GM19023 (cell line): Measurements from ENCODE around the gene KIF13A.
"Not testable (repeated sequence)": the region's sequence is repeated elsewhere in the genome, so short reads cannot be mapped to it uniquely, and the experiment has no call there.

Experiments
- ATAC-seq: cut with Tn5 transposase; IDR thresholded peaks from one replicate; pipeline ENCODE4 v1.9.1; 2021; ENCODE audit warnings: mild to moderate bottlenecking, moderate library complexity; ENCODE audit not compliant: unreplicated experiment

The KIF13A gene

DNA sequence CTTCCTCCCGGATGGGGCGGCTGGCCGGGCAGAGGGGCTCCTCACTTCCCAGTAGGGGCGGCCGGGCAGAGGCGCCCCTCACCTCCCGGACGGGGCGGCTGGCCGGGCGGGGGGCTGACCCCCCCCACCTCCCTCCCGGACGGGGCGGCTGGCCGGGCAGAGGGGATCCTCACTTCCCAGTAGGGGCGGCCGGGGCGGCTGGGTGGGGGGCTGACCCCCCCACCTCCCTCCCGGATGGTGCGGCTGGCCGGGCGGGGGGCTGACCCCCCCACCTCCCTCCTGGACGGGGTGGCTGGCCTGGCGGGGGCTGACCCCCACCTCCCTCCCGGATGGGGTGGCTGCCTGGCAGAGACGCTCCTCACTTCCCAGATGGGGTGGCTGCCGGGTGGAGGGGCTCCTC lies 252.1 kb downstream of the KIF13A start:
- not testable (repeated sequence) for ATAC-seq

DNA sequence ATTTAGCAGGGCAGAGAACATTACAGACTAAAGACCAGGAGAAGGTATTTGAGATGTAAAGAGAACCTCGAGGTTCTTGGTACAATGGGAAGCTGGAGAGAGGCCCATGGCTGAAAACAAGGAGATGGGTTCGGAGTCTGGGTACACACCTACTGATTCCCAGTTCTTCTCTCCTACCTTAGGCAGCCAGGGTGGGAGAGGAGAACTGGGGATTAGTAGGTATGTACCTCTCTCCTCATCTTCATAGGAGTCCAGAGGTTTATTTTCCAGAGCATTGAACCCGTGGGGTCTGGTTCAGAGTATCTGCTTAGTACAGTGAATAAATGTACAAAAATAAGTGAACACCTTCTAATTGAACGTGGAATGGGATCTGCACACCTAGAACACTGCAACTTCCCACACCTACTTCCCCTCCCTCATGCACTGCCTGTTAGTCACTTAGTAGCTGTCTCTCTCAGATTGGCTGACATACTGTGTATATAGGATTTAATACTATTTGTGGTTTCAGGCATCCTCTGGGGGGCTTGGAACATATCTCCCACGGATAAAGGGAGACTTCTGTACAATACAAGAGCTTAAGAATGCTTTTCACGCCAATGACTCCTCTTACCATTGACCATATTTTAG lies 257.2 kb downstream of the KIF13A start:
- no peak for ATAC-seq

DNA sequence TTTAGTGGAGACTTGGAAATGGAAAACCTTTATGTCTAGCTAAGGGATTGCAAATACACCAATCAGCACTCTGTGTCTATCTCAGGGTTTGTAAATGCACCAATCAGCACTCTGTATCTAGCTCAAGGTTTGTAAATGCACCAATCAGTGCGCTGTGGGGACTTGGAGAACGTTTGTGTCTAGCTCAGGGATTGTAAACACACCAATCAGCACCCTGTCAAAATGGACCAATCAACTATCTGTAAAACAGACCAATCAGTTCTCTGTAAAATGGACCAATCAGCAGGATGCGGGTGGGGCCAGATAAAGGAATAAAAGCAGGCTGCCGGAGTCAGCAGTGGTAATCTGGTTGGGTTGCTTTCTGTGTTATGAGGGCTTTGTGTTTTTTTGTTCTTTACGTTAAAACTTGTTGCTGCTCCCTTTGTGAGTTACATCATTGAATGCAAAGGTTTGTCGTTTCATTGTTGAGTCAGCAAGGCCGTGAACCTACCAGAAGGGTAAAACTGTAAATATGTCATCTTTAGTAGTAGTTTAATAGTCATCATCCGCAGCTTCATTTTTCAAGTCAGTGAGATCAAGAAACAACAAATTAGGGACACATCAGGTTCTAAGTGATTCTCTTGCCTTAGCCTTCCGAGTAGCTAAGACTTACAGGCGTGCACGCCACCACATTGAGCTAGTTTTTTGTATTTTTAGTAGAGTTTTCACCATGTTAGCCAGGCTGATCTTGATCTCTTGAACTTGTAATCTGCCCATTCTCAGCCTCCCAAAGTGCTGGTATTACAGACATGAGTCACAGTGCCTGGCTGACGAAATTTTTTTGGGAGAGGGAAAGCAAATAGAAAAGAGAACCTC lies 258.0 kb downstream of the KIF13A start:
- ATAC-seq: no peak

DNA sequence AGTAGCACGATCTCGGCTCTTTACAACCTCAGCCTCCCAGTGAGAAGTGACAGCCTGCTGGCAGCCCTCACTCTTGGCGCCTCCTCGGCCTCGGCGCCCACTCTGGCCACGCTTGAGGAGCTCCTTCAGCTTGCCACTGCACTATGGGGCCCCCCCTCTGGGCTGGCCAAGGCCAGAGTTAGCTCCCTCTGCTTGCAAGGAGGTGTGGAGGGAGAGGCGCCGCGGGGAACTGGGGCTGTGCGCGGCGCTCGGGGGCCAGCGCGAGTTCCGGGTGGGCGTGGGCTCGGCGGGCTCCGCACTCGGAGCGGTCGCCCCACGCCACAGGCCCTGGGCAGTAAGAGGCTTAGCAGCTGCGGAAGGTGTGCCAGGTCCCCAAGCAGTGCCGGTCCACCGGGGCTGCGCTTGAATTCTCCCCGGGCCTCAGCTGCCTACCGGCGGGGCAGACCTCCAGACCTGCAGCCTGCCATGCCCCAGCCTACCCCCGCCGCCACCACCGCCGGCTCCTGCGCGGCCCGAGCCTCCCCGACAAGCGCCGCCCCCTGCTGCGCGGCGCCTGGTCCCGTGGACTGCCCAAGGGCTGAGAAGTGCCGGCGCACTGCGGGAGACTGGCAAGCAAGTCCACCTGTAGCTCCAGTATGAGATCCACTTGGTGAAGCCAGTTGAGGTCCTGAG lies 258.7 kb downstream of the KIF13A start:
- ATAC-seq: no peak

DNA sequence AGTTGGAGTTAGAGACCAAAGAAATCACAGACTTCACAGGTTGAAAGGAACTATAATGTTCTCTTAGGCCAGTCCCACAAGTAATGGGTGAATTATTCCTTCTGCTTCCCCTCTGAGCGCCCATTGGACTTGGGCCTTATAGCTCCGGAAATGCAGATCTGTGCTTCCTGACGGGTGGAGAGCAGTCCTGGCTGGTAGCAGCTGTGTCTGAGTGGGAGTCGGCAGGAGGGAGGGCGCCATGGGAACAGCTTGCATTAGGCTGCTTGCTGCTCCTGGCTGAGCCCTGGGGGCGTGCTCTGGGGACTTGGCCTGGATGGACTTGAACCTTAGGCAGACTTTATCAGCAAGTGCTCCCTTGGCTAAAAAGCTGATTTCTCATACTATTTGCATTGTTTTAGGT lies 262.4 kb downstream of the KIF13A start:
- no peak for ATAC-seq

DNA sequence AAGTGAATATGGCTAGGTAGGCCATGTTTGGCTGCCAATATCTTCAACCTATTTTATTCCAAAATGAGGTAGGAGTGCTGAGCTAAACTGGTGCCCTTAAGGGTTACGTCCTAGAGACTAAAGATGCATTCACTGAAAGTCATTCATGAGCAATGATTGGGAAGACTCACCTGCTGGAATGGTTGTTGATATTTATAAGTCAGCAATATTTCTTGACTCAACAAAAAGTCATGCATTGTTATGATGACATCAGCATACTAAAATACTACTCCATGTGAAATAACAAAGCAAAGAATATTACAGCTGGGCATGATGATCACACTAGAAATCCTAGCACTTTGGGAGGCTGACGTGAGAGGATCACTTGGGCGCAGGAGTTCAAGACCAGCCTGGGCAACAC lies 263.1 kb downstream of the KIF13A start:
- no peak for ATAC-seq

DNA sequence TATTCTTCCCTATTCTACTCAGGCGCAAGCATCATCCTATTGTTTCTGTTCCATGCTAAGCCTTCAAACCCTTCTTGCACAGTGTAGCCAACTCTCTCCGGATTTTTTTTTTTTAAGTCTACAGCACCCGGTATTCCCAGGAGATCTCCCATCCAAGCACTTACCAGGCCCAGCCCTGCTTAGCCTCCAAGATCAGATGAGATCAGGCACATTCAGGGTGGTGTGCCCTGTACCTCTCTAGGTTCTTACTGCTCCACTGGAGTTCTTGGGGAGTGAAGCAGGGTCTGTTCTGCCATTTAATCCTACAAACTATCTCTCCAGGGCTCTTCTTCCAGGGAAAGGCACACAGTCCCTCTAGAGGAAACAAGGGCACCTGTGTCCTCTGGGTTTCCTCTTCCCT lies 265.8 kb downstream of the KIF13A start:
- ATAC-seq: no peak

DNA sequence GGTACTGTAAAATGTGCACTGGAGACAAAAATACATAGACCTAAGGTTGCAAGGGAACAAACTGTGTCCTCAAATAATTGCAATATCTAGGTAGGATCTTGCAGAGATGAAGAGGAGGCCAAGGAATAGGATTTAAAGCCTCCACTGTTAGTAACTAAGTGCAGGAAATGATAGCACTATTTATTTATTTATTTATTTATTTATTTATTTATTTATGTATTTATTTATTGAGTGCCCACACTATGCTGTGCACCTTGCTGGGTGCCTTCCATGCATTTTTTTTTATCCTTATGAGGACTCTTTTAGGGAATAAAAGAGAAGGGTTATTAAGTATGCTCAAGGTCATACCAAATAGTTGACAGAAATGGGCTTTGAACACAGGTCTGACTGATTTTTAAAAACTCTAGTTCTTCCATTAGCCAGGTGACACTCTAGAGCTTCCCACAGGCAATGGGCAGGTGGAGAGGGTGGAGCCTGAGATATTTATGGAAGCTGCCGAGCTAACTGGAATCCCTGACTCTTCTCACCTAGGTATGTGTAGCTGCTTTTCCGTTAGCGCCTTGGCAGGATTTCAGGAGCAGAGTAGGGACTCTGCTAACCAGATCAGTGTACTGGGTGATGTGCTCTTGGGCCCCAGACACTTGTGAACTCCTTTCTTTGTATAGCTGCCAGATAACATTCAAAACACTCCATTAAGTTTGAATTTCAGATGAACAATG lies 268.0 kb downstream of the KIF13A start:
- ATAC-seq: no peak

DNA sequence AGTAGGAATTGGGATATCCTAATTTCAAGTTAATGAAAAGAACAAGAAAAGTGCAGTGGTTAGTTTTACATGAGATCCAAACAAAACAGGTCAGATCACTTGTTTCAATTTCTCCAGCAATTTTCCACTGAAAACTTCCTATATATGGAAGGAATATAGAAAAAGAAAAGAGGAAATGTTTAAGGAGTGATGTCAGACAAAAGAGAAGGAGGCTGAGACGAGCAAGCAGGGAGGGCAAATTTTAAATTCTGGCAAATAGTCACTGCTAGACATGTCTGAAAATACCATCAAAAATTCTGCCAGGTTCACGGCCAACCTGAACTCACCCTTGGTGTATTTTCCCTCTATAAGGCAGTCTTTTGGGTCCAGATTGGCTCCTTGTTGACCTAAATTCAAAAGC lies 271.2 kb downstream of the KIF13A start:
- ATAC-seq: no peak

DNA sequence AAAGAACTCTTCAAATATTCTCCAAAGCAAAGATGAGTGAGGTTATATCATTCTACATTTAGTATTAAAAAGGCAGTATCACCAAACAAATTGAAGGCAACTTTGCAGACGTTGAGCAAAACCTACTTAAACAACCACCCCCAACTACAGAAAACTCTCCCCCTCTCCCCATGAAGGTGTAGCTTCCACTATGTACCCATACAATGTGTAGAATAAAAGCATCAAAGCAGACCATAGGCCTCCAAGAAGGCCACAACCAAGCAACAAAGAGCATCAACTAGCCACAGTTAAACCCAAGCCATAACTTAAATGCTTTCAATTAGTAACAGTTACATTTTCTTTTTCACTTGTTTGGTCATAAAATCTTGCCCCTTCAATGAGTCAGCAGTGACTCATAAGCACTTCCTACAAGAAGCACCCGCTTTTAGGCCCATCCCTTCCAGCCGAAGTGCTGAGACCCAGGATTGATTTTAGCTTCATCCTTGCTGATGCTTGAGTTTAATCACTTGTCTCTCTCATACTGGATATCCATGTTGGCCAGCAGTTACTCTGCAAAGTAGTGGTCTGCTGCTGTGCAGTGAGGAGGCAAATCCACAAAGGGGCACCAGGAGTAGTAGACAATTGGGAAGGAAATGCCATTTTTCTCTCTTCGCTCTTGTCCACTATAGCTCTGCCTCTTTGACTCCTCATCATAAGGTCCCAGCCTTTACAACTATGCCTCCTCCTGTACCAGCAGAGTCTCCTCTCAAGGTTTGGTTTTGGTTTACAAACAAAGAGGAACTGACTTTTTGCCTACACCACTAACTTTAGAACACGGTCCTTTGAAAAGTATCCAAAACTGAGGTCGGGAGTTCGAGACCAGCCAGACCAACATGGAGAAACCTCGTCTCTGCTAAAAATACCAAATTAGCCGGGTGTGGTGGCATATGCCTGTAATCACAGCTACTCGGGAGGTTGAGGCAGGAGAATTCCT lies 272.3 kb downstream of the KIF13A start:
- peak; percentile 75 for ATAC-seq

DNA sequence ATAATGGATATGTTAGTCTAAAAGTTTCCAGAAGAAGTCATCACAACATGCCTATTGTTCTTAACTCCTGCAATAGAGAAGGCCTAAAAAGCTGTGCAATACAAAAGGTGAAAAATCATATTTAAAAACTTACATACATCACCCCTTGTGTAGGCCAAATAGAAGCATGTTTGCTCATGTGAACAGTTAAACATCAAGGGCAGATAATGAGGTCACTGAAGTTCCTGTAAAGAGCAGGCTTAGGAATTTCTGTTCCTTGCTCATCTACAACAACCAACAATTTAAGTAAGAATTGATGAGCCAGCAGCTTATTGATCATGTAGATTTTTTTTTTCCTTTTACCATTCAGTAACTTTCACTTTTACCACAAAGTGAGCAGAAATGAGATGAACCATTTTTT lies 273.3 kb downstream of the KIF13A start:
- no peak for ATAC-seq

DNA sequence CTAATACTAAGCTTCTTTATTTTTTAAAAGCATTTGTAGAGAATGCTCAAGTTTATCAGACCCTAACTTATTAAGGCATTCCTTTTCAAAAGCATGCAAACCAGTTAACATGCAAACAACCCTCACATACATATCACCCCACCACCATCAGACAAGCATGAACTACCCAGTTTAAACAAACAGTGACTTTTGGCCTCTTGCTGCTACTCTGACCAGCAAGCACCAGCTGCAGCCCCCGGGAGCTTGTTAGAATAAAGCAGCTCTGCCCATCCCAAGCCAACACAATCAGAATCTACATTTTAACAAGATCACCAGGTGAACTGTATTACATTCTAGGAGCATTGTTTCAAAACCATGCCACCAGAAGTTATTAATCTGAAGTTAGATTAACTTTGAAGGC lies 274.9 kb downstream of the KIF13A start:
- no peak for ATAC-seq

DNA sequence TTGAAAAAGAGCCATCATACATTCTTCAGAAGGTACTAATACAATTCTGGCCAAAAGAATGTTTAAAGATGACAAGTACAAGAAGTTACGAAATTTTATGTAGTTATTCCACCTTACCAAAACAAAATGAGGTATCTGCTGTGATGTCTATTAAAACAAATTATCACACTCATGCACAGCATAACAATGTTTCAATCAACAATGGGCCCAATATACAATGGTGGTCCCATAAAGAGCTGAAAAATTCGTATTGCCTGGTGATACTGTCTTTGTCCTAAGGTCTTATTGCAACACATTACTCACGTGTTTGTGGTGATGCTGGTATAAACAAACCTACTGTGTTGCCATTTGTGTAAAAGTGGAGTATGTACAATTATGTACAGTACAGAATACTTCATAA lies 277.1 kb downstream of the KIF13A start:
- no peak for ATAC-seq

DNA sequence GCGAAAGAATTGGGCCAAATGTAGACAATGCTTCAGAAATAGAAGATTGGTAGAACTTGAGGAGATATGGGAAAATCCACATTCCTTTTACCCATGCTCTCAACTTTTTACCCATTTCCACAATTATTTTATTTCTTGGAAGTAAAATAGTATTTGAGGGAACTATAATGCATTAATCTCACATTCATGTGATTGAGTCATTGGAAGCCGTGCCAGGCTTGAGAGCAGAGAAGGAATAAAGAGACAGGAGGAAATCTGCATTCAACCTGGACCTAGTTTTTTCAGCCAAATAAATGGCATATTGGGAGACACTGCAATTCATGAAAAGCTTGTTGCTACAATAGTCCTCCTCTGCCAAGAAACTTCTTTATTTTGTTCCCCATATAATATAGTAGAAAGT lies 278.0 kb downstream of the KIF13A start:
- ATAC-seq: no peak
